ENCODE measurements around the gene OR7C2.

OR7C2 gene

GRCh38 chr19:14979476-14980255, 38.4 kb downstream of the OR7C2 start, which contains the start of gene SLC1A6:
TSS of gene SLC1A6 (minus strand) at chr19:14979864. CDS start at chr19:14972910, 6,954 bp downstream.
- DNase-seq: no peak

DNA sequence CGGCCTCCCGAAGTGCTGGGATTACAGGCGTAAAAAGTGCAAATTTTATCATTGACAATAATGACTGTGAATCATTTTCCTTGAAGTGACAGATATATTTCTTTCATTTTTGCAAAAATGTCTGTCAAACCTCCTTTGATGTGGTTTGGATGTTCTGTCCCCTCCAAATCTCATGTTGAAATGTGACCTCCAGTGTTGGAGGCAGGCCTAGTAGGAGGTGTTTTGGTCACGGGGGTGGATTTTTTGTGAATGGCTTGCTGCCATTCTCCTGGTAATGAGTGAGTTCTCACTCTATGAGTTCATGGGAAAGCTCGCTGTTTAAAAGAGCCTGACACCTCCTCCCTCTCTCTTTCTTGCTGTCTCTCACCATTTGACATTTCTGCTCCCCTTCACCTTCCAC, 43.8 kb downstream of the OR7C2 start:
- no peak for DNase-seq
